Medulla oblongata (tissue), 1 donor: Measurements from ENCODE around the gene KIAA1671.

Experiments
- DNase-seq: peaks from one replicate; pipeline ENCODE4 v3.0.0-alpha.2; 2015; ENCODE audit errors: extremely low spot score

KIAA1671 gene

GRCh38 chr22:25039754-25040153, 87.2 kb downstream of the KIAA1671 start:
- no peak for DNase-seq

GRCh38 chr22:25045159-25045558, 92.6 kb downstream of the KIAA1671 start:
- DNase-seq, result peak; percentile 38

GRCh38 chr22:25048071-25048470, 95.6 kb downstream of the KIAA1671 start:
- no peak for DNase-seq

DNA sequence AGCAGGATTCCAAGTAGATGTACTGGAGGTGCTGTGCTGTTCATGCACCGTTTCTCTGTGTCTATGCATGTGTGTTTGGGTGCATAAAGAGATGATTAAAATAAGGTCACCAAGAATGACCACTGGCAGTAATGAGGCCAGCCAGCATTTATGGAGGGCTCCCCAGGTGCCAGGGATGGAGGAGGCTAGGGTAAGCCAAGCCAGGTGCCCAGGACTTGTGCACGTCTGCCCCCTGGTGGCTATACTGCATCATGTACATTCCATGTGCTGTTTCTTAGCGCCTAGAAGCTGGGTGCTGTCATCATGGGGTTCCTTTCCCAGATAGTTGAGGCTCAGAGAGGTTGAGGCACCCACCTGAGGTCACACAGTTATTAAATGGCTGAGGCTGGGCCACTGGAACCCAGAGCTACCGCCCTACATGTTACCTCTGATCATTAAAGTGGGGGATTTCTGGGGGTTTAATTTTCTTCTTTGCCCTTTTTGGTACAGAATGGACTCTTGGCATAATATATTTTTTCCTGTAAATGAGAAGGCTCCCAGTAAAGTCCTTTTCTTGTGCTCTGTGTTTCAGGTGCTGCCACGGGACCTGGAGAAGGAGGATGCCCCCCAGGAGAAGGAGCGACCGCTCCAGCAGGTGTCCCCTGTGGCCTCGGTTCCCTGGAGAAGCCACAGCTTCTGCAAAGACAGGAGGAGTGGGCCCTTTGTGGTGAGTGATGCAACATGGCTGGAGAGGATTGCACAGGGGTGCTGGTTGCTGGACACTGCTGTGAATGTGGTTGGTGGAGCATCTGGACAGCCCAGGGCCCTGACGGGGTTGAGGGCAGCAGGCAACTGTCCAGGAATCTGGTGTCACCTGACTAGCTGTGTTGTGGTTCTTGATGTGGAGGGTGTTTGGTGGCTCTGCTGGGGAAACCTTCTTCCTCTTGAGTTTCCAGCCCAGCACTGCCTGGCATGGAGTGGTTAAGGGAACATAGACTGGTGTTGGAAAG, 96.4 kb downstream of the KIAA1671 start:
- peak; percentile 74 for DNase-seq

GRCh38 chr22:25049770-25050169, 97.3 kb downstream of the KIAA1671 start:
- no peak for DNase-seq

- no peak for DNase-seq
Observed at GRCh38 chr22:25050566-25050965, 98.0 kb downstream of the KIAA1671 start.

DNA sequence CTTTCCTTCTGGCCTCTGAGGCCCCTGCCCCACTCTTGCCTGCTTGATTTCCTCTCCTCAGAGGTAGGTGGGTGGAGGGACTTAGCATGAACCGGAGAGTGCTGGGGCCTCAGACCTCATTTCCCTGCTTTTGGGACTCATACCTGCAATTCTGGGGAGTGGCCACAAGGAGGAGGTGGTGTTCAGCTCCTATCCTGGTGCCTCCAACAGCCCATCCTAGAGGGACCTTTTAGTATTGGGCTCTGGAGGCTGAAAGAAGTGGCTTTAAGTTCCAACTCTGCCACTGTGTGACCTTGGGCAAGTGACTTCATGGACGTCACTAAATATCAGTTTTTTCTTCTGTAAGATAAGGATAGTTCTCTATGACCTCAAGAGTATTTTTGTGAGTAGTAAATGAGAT, 98.6 kb downstream of the KIAA1671 start:
- DNase-seq, result no peak

GRCh38 chr22:25051983-25052710, 99.6 kb downstream of the KIAA1671 start:
- no peak for DNase-seq

- no peak for DNase-seq
Observed at GRCh38 chr22:25053153-25053805, 100.8 kb downstream of the KIAA1671 start.

- peak; percentile 66 for DNase-seq
Observed at GRCh38 chr22:25054943-25055511, 102.5 kb downstream of the KIAA1671 start.

- DNase-seq, result peak; percentile 50
Observed at GRCh38 chr22:25057013-25057881, 104.7 kb downstream of the KIAA1671 start.

DNA sequence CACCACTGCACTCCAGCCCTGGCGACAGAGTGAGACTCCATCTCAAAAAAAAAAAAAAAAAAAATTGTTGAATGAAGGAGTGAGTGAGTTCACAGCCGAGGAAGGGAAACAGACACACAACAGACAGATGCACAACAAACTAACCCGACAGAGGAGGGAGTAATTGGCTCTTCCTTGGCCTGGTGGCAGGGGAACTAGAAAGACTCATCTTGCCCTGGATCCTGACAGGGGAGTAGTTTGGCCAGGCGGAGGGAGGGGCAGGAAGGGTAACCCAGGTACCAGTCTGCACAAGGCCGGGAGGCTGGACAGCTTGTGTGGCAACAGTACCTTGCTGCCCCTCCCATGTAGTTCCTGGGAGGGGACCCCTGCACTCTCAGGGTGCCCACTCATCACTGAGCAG, 106.9 kb downstream of the KIAA1671 start:
- no peak for DNase-seq

DNA sequence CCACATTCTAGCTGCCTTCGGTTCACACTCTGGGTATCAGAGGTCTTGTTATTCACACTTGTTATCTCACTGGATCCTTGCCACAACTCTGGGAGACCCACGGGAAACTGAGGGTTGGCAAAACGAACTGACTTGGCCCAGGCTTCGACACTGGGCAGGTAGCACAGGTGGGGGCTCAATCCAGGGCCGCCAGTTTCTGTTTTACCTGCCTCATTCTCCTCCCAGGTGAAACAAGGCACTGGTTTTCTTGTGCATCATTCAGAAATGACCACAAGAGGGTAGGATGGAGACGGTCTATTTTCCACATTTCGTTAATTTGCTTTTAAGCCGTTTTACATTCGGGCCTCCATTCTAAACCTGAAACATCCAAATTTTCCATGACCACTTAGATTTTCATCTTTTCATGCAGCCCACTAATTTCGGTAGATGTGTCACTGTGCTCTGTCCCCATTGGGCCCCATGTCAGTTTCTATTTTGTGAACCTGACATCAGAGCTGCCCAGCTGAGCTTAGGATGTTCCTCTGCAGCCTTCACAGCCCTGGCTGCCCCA, 108.1 kb downstream of the KIAA1671 start:
- no peak for DNase-seq

- DNase-seq, result no peak
Observed at GRCh38 chr22:25061134-25061533, 108.6 kb downstream of the KIAA1671 start.

- no peak for DNase-seq
Observed at GRCh38 chr22:25061605-25062376, 109.3 kb downstream of the KIAA1671 start.

DNA sequence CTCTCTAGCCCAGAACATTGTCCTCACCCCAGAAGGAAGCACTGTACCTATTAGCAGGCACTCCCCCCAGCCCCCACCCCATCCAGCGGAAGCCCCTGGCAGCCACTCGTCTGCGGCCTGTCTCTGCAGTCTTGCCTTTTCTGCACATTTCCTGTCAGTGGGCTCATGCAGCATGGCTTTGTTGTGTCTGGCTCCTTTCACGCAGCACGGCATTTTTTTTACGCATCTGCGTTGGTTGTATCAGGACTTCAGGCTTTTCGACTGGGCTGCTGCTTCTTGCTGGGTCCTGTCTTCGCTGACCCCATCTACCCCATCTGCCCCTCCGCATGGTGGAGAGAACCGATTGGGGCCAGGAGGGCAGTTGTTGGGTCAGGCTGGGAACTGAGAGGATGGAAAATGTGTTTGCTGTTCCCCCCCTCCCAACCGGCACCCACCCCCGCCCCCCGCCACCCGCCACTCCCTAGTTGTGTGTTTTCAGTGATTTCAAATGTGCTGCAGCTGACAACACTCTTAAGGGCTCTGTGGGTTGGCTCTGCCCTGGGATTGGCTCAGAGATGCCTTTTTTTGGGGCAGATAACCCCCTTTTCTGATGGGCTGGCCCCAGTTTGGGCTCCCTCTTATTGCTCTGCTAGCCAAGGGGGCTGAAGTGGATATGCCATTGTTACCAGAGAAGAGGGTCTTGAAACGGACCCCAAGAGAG, 110.0 kb downstream of the KIAA1671 start:
- no peak for DNase-seq

GRCh38 chr22:25064894-25065560, 112.5 kb downstream of the KIAA1671 start:
- no peak for DNase-seq

DNA sequence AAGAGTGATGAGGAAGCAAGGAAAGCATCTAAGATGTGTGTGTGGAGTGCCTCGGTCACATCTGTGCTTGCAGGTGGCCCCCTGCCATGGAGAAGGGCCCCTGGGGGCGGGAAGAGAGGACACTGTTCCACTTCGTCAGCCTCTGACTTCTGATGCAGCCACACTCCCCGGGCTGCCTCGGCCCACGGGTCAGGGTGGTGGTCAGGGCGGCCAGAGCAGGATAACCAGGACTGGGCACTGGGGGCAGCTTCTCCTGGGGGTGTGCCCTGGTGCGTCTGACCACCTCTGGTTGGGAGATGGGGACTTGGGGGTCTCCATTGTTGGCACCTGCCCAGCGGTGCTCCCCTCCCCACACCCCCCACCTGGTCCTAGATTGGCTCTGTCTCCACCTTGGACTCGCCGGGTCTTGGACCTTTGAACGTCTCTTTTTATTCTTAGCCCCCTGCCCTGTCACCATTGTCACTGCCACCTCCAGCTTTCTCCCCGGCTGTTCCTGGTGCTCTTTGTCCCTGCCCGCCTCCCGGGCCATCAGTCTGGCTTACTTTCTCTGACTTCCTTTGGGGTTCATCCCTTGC, 114.4 kb downstream of the KIAA1671 start:
- DNase-seq, result no peak
